C4-2B (cell line): ENCODE results near the gene PDE9A.

Experiments
- H3K27ac ChIP-seq: fragments of 450-650 bp; 2 replicates; pipeline ENCODE4 v1.5.1; 2017
- ZFX ChIP-seq: fragments of 450-650 bp; IDR thresholded peaks from 2 replicates; pipeline ENCODE4 v1.6.1; 2017
- TF ChIP-seq, protein P1 (sequence below): fragments of 450-650 bp; conservative IDR thresholded peaks from 2 replicates; pipeline ENCODE4 v1.5.1; 2017; ENCODE audit warnings: mild to moderate bottlenecking

The PDE9A gene

DNA sequence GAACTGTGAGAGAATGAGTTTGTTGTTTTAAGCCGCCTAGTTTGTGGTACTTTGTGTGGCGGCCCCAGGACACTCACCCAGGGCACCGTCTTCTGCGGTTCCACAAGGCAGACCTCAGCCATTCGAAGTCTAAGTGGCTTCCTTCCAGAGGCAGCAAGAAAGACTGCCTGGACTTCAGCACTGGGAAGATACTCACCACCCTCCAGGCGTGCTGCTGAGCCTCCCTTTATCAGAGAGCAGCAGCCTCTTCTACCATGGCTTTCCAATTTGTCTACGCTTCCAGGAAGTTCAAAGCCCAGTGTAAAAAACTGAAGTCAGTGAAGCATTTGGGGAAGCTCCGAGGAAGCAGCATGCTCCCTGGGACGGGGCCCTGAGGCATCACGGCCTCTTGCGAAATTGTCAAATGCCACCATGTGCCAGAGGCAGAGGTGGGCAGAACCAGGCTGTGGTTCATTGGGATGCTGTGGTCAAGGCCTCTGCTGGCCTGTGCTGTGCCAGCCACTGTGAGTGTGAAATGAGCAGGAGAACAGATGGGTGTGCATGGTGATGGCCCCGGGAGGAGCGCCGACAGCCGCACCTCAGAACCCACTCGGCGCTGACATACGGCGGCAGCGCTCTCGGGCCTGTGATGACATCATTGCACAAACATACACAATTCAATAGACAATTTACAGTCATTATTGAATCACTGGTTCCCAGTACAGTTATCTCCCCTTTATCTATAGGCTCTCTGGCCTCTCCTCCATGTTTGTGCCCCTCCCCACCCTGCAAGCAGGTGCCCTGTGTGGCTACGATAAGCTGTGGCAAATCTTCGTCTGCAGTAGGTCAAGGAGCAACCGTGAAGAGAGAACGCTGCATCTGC is 110.4 kb downstream of the PDE9A start:
- no peak overlapping the region for H3K27ac ChIP-seq
- TF ChIP-seq, protein P1, sequence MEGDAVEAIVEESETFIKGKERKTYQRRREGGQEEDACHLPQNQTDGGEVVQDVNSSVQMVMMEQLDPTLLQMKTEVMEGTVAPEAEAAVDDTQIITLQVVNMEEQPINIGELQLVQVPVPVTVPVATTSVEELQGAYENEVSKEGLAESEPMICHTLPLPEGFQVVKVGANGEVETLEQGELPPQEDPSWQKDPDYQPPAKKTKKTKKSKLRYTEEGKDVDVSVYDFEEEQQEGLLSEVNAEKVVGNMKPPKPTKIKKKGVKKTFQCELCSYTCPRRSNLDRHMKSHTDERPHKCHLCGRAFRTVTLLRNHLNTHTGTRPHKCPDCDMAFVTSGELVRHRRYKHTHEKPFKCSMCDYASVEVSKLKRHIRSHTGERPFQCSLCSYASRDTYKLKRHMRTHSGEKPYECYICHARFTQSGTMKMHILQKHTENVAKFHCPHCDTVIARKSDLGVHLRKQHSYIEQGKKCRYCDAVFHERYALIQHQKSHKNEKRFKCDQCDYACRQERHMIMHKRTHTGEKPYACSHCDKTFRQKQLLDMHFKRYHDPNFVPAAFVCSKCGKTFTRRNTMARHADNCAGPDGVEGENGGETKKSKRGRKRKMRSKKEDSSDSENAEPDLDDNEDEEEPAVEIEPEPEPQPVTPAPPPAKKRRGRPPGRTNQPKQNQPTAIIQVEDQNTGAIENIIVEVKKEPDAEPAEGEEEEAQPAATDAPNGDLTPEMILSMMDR = no peak
- no peak for TF ChIP-seq ZFX

DNA sequence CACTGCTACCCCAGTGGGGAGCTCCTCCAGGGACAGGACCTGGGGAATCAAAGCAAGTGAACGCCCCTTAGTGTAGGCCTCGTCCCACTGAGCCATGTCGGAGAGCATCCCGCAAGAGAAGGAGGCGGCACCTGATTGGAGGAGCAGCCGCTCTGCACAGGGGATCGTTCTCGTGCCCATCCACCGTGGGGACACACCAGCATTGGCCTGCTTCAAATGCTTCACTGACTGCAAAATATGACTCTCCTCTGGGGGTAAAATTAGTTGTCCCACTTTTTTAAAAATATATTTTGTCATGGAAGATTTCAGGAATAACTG is 111.0 kb downstream of the PDE9A start:
- no peak for TF ChIP-seq ZFX
- TF ChIP-seq, protein P1 = no peak

DNA sequence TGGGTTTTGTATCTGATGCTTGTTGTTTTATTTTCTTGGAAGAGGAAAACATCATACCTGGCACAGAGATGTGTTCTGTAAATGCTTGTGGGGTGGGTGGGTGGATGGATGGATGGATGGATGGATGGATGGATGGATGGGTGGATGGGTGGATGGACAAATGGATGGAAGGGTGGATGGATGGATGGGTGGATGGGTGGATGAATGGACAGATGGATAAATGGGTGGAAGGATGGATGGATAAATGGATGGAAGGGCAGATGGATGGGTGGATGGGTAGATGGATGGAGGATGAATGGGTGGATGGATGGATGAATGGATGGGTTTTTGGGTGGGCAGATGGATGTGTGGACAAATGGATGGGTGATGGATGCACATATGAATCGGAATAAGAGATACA is 111.5 kb downstream of the PDE9A start:
- no peak overlapping the region for H3K27ac ChIP-seq
- TF ChIP-seq, protein P1 = no peak
- no peak for TF ChIP-seq ZFX

More for the DNA sequence above, 111.0 kb downstream of the PDE9A start:
- H3K27ac ChIP-seq = no peak overlapping the region

DNA sequence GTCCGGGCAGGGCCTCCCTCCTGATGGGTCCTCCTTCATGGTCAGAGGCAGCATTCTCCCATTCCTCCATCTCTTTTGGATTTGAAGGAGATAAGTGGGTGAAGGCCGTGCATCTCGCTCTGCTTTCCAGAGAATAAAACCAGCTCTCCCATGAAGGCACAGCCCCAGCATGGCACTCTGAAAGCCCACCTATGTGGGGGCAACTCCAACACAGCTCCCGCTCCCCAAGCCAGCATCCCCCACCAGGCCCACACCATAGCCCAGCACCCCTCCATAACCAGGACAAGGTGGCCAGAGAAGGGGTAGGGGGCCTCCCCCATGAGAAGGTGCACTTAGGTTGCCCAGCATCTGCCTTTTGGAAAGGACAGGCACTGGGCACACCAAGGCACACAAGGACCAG is 112.2 kb downstream of the PDE9A start:
- H3K27ac ChIP-seq = no peak overlapping the region
- no peak for TF ChIP-seq ZFX
- TF ChIP-seq, protein P1 = no peak

DNA sequence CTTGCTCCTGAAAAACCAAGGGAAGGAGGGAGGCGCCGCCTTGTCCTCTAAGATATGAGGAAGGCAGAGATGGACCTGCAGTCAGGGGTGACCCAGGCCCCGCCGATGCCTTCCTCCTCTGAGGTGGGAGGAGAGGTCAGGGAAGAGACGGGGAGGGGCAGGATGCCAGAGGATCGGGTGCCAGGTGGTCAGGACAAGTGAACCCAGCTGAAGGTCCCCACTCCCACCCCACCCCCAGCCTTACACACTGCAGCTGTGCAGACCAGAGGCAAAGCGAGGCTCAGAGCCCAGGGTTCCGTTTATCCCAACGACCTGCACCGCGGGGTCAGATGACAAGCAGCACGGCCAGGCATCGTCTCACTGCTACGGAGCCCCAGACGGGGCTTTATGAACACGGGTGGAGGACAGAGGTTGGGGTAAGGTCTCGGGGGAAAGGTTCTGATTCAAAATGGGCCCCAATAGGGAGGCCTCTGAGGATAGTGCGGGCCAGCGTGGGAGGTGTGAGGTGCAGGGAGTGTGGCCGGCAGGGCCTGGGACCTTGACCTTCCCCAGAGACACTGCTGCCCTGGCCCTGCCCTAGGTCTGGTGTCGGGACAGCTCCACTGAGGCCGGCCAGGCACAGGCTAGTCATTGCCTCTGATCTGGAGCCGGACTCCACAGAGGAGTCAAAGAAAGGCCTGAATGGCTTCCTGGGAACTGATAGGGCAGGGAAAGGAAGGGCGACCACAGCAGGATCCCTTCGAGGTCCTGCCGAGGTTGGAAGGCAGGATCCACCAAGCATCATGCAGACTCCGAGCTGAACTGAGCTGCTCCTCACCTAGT is 113.5 kb downstream of the PDE9A start:
- no peak overlapping the region for H3K27ac ChIP-seq
- TF ChIP-seq ZFX = no peak
- TF ChIP-seq, protein P1 = no peak

DNA sequence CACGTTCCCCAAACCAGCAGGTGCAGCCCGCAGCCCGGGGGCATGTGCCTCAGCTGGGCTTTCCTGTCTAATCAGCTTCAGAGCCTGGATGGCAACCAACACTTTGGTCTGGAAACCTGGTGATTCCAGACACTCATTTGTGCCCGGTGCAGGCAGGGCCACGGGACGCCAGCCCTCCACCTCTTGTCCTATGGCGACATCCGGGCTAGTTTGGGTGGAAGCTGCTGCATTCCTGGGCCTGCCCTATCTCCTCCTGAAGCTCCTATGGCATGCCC is 114.1 kb downstream of the PDE9A start:
- no peak overlapping the region for H3K27ac ChIP-seq
- no peak for TF ChIP-seq ZFX
- TF ChIP-seq, protein P1 = no peak
